IMR-90 (cell line): ENCODE data around the gene SGCE. TPM values are rescaled to one million over a fixed set of nuclear protein-coding genes. Genes with fewer than 3 reads are reported as not detected.

Experiments used
- ATAC-seq: fragments of 200-7000 bp; cut with Tn5 transposase; 2 replicates; pipeline ENCODE4 v1.9.1; 2020; ENCODE audit warnings: low read depth, mild to moderate bottlenecking, moderate library complexity
- BruUV-seq: library from RNA; stranded (reverse); fragments of 400-500 nt; replicated peaks from 2 replicates; lab custom pipeline; 2021; lab: Mats Ljungman, UMichigan
- CTCF ChIA-PET: fragments of 300-600 bp; formaldehyde crosslinking; extraction: SDS; loops from one replicate; lab custom pipeline; 2021; ENCODE audit warnings: antibody characterized with exemption; lab: Yijun Ruan, JAX
- POLR2A ChIA-PET: fragments of 300-600 bp; sonication (Branson Sonifier 250); formaldehyde crosslinking; loops from one replicate; lab custom pipeline; 2022; ENCODE audit warnings: antibody characterized with exemption; ENCODE audit not compliant: unreplicated experiment; lab: Charles Lee
- DNase-seq: peaks from one replicate; pipeline ENCODE4 v3.0.0; 2013
- H2AFZ ChIP-seq: replicated peaks from 2 replicates; pipeline ENCODE3; 2013; ENCODE audit warnings: low read length, mild to moderate bottlenecking; ENCODE audit not compliant: poor library complexity
- H2AK5ac ChIP-seq: 2 replicates; pipeline ENCODE4 v1.6.1; 2013; ENCODE audit warnings: low read depth, low read length, inconsistent platforms
- H2AK9ac ChIP-seq: replicated peaks from 2 replicates; pipeline ENCODE3; 2013; ENCODE audit warnings: mild to moderate bottlenecking, low read depth, low read length, moderate library complexity; ENCODE audit not compliant: poor library complexity
- H2BK120ac ChIP-seq: 2 replicates; pipeline ENCODE4 v1.6.1; 2013; ENCODE audit warnings: low read depth, low read length, inconsistent platforms
- H2BK15ac ChIP-seq: 3 replicates; pipeline ENCODE4 v1.6.1; 2013; ENCODE audit warnings: low read depth, low read length, inconsistent platforms
- H2BK20ac ChIP-seq: 2 replicates; pipeline ENCODE4 v1.6.1; 2013; ENCODE audit warnings: low read depth, mild to moderate bottlenecking, inconsistent platforms, low read length, moderate library complexity
- H2BK5ac ChIP-seq: 2 replicates; pipeline ENCODE4 v1.6.1; 2013; ENCODE audit warnings: mild to moderate bottlenecking, low read depth, low read length, inconsistent platforms; ENCODE audit not compliant: poor library complexity, severe bottlenecking
- H3K14ac ChIP-seq: replicated peaks from 2 replicates; pipeline ENCODE4 v1.6.1; 2013; ENCODE audit warnings: low read depth, low read length, inconsistent platforms
- H3K18ac ChIP-seq: 2 replicates; pipeline ENCODE4 v1.6.1; 2013; ENCODE audit warnings: low read depth, low read length, control low read depth
- H3K23ac ChIP-seq: 2 replicates; pipeline ENCODE4 v1.6.1; 2013; ENCODE audit warnings: low read depth, low read length, inconsistent platforms
- H3K27ac ChIP-seq: 2 replicates; pipeline ENCODE4 v1.5.1; 2013; ENCODE audit warnings: mild to moderate bottlenecking, control low read depth, low read length; ENCODE audit not compliant: insufficient read depth
- H3K27me3 ChIP-seq: 2 replicates; pipeline ENCODE4 v1.6.1; 2013; ENCODE audit warnings: low read length; ENCODE audit not compliant: control insufficient read depth, insufficient read depth
- H3K36me3 ChIP-seq: 2 replicates; pipeline ENCODE4 v1.6.1; 2013; ENCODE audit warnings: low read length, mixed read lengths; ENCODE audit not compliant: control insufficient read depth, insufficient read depth
- H3K4ac ChIP-seq: 2 replicates; pipeline ENCODE4 v1.6.1; 2013; ENCODE audit warnings: low read depth, low read length, inconsistent platforms
- H3K4me1 ChIP-seq: 2 replicates; pipeline ENCODE4 v1.6.1; 2013; ENCODE audit warnings: low read length, mixed read lengths; ENCODE audit not compliant: control insufficient read depth, insufficient read depth
- H3K4me2 ChIP-seq: 2 replicates; pipeline ENCODE4 v1.6.1; 2013; ENCODE audit warnings: low read depth, mild to moderate bottlenecking, control low read depth, low read length, moderate library complexity
- H3K4me3 ChIP-seq: 2 replicates; pipeline ENCODE4 v1.5.1; 2013; ENCODE audit warnings: low read depth, mild to moderate bottlenecking, control low read depth, low read length, moderate library complexity; ENCODE audit not compliant: insufficient read depth
- H3K56ac ChIP-seq: 2 replicates; pipeline ENCODE4 v1.6.1; 2013; ENCODE audit warnings: low read length, inconsistent platforms; ENCODE audit not compliant: insufficient read depth; ENCODE audit errors: extremely low read depth
- H3K79me1 ChIP-seq, 2 experiments: 2 replicates each; pipeline ENCODE4 v1.6.1; 2013; ENCODE audit warnings: low read length in 2 of 2, inconsistent platforms in 1 of 2, low read depth in 1 of 2
- H3K9ac ChIP-seq: 2 replicates; pipeline ENCODE4 v1.6.1; 2013; ENCODE audit warnings: low read depth, low read length, control low read depth
- H3K9me1 ChIP-seq: 2 replicates; pipeline ENCODE4 v1.6.1; 2013; ENCODE audit warnings: low read length, inconsistent platforms; ENCODE audit not compliant: insufficient read depth
- H3K9me3 ChIP-seq: 2 replicates; pipeline ENCODE4 v1.6.1; 2013; ENCODE audit warnings: low read length; ENCODE audit not compliant: control insufficient read depth, insufficient read depth
- H4K20me1 ChIP-seq: 2 replicates; pipeline ENCODE4 v1.6.1; 2013; ENCODE audit warnings: low read length, inconsistent platforms; ENCODE audit not compliant: insufficient read depth
- H4K5ac ChIP-seq: 2 replicates; pipeline ENCODE4 v1.6.1; 2013; ENCODE audit warnings: mild to moderate bottlenecking, low read depth, low read length, control low read depth
- H4K8ac ChIP-seq, 2 experiments: 2 replicates each; pipeline ENCODE4 v1.6.1; 2013; ENCODE audit warnings: low read depth in 2 of 2, low read length in 2 of 2, control low read depth in 1 of 2, inconsistent platforms in 1 of 2
- H4K91ac ChIP-seq: 2 replicates; pipeline ENCODE4 v1.6.1; 2013; ENCODE audit warnings: low read depth, low read length, inconsistent platforms; ENCODE audit not compliant: insufficient read depth
- CEBPB ChIP-seq: IDR thresholded peaks from 2 replicates; pipeline ENCODE4 v1.6.1; 2012; ENCODE audit warnings: low read depth, low read length, improper control_type of control experiment
- CHD1 ChIP-seq: IDR thresholded peaks from 2 replicates; pipeline ENCODE4 v1.6.1; 2012; ENCODE audit warnings: low read depth, low read length, improper control_type of control experiment
- FOS ChIP-seq: fragments of 150-350 bp; IDR thresholded peaks from 2 replicates; pipeline ENCODE4 v1.6.1; 2016; ENCODE audit warnings: low read depth, low read length
- MAZ ChIP-seq: IDR thresholded peaks from 2 replicates; pipeline ENCODE4 v1.6.1; 2012; ENCODE audit warnings: low read depth, mild to moderate bottlenecking, low read length, improper control_type of control experiment, moderate library complexity, borderline replicate concordance
- NFE2L2 ChIP-seq: fragments of 150-350 bp; IDR thresholded peaks from 2 replicates; pipeline ENCODE4 v1.6.1; 2016; ENCODE audit warnings: low read depth, mild to moderate bottlenecking, low read length
- RAD21 ChIP-seq: IDR thresholded peaks from 2 replicates; pipeline ENCODE4 v1.6.1; 2012; ENCODE audit warnings: low read length, improper control_type of control experiment
- RCOR1 ChIP-seq: IDR thresholded peaks from 2 replicates; pipeline ENCODE4 v1.6.1; 2012; ENCODE audit warnings: mild to moderate bottlenecking, low read length, improper control_type of control experiment; ENCODE audit not compliant: insufficient replicate concordance
- RFX5 ChIP-seq: IDR thresholded peaks from 2 replicates; pipeline ENCODE4 v1.8.0; 2012; ENCODE audit warnings: low read depth, mild to moderate bottlenecking, low read length, moderate library complexity
- SMC3 ChIP-seq: fragments of 150-350 bp; IDR thresholded peaks from 2 replicates; pipeline ENCODE4 v1.6.1; 2016; ENCODE audit warnings: low read depth, mild to moderate bottlenecking, antibody characterized with exemption, low read length, moderate library complexity
- WGBS, 2 experiments: methylation state at CpG; one replicate each; pipeline versions ENCODE4 v1.1.5 to v1.1.7; 2013; ENCODE audit warnings: missing lambda C conversion rate in 2 of 2; ENCODE audit not compliant: insufficient read length in 1 of 2; ENCODE audit errors: extremely low coverage in 2 of 2; 5-methylcytosine and 5-hydroxymethylcytosine counted together
- dilution Hi-C: fragments of 300-500 bp; cut with HindIII; formaldehyde crosslinking; loops from one replicate; pipeline ENCODE4 v1.14.3; 2018; ENCODE audit warnings: low sequenced_read_pairs; ENCODE audit not compliant: unreplicated experiment
- in situ Hi-C: fragments of 300-500 bp; cut with MboI; formaldehyde crosslinking; loops from 3 replicates; pipeline ENCODE4 v1.14.3; 2019; ENCODE audit warnings: low sequenced_read_pairs, inconsistent platforms, mixed read lengths
- intact Hi-C: fragments of 100-400 bp; cut with micrococcal nuclease; formaldehyde crosslinking; loops from 2 replicates; pipeline ENCODE4 v1.10.0; 2022
- polyA plus RNA-seq, 3 experiments: library from polyadenylated mRNA; depleted of rRNA; stranded (reverse); fragments of >200 nt; gene quantifications; 2 replicates each; pipeline ENCODE4 v1.2.3, GENCODE V29; 2012; ENCODE audit warnings: low replicate concordance in 1 of 3
- total RNA-seq: library from RNA; depleted of rRNA; stranded (reverse); fragments of >200 nt; gene quantifications from 2 replicates; pipeline ENCODE4 v1.2.3, GENCODE V29; 2012
- TF ChIP-seq, protein P1 (sequence below): fragments of 150-350 bp; IDR thresholded peaks from 2 replicates; pipeline ENCODE4 v1.6.1; 2016; ENCODE audit warnings: low read depth, mild to moderate bottlenecking, low read length, moderate library complexity, borderline replicate concordance
- TF ChIP-seq, protein P2 (sequence below): fragments of 150-350 bp; IDR thresholded peaks from 2 replicates; pipeline ENCODE4 v1.6.1; 2017; ENCODE audit warnings: mild to moderate bottlenecking, antibody characterized with exemption, low read length, low read depth

The SGCE gene
- total and polyA plus RNA-seq, 2 of the 4 experiments (the other 2 are of a cell fraction) = 39.4 to 40.5 TPM

DNA sequence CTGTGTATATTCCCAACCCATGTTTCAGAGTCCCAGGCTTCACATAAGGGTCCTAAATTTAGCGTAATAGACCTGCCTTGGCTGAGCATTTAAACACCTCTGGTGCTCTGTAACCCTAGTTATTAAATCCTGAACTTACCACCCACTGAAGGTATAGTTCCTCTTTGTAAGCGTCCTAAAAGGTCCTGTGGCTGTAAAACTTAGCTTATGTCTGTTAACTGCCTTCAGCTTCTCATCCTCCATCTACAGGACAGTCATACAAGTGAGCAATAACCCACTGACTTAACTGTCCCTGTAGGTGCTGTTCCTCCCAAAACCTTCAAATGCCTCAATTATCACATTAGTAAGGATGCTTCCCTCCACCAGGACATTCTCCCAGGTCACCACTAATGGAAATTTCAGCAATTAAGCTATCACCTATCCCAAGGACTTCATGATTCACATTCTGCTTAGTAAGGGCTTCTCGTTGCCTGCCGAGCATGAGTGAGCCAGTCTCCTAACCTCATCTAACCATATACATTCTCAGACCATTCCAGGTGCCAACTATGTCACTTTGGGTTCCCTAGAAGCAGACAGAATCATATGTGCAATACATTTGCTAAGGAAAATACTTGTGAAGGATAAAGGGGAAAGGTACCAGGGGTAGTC, 90.6 kb downstream of the SGCE start:
- no CpG with 5 or more reads among the region's 4 CpGs for WGBS, 2 experiments
- Histone ChIP-seq H3K4ac (no peak overlapping the region), H2BK120ac (no peak overlapping the region), H4K20me1 (no peaks in the 10 kb centered on the region), H3K9me3 (no peaks in the 10 kb centered on the region), H2BK20ac (no peak overlapping the region), H2AFZ (no peak overlapping the region), H3K23ac (no peak overlapping the region), H3K4me1 (peaks cover 1% of the 10 kb centered on the region; the same call in 1 of the 2 replicates), H3K9me1 (no peaks in the 10 kb centered on the region; the same call in 1 of the 2 replicates), H3K4me2 (no peak overlapping the region), H3K27me3 (no peaks in the 10 kb centered on the region), H3K18ac (no peak overlapping the region), H3K79me1 (no peaks in the 10 kb centered on the region), H3K56ac (no peak overlapping the region), H3K14ac (no peak overlapping the region), H3K36me3 (no peaks in the 10 kb centered on the region), H3K4me3 (no peak overlapping the region), H4K91ac (no peak overlapping the region), H4K8ac (no peak overlapping the region), H2BK15ac (no peak overlapping the region), H3K9ac (no peak overlapping the region), H3K27ac (no peak overlapping the region), H2AK9ac (no peak overlapping the region), H4K5ac (no peak overlapping the region), H2BK5ac (no peak overlapping the region), H2AK5ac (no peak overlapping the region)
- dilution Hi-C loops = no loop called here
- intact Hi-C loops = no loop called here
- CTCF ChIA-PET = interaction anchor here (0.6 kb wide), 2 partner anchors 21 to 91 kb away, joined by 3 to 4 read pairs; no protein-coding TSS in a partner anchor
- POLR2A ChIA-PET = interaction anchor here (0.6 kb wide), 1 partner anchor 555 kb away, joined by 3 read pairs; no protein-coding TSS in a partner anchor
- DNase-seq (no peak), ATAC-seq (no peak)
- BruUV-seq = no TSS peak
- in situ Hi-C loops = no loop called here
- no peak for TF ChIP-seq CHD1
- TF ChIP-seq MAZ = no peak
- no peak for TF ChIP-seq RFX5
- TF ChIP-seq, protein P1, sequence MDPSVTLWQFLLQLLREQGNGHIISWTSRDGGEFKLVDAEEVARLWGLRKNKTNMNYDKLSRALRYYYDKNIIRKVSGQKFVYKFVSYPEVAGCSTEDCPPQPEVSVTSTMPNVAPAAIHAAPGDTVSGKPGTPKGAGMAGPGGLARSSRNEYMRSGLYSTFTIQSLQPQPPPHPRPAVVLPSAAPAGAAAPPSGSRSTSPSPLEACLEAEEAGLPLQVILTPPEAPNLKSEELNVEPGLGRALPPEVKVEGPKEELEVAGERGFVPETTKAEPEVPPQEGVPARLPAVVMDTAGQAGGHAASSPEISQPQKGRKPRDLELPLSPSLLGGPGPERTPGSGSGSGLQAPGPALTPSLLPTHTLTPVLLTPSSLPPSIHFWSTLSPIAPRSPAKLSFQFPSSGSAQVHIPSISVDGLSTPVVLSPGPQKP = no peak
- no peak for TF ChIP-seq RCOR1
- TF ChIP-seq FOS = no peak
- no peak for TF ChIP-seq SMC3
- TF ChIP-seq CEBPB = no peak
- TF ChIP-seq RAD21 = no peak
- no peak for TF ChIP-seq NFE2L2
- TF ChIP-seq, protein P2, sequence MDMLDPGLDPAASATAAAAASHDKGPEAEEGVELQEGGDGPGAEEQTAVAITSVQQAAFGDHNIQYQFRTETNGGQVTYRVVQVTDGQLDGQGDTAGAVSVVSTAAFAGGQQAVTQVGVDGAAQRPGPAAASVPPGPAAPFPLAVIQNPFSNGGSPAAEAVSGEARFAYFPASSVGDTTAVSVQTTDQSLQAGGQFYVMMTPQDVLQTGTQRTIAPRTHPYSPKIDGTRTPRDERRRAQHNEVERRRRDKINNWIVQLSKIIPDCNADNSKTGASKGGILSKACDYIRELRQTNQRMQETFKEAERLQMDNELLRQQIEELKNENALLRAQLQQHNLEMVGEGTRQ = no peak
